ENCODE results near the gene ZC3H18. TPM values are rescaled to one million over a fixed set of nuclear protein-coding genes. Genes with fewer than 3 reads are reported as not detected.

Gene ZC3H18
- total and polyA plus RNA-seq, 2 donors (not counting 1 experiment from before 2014, with no cell fraction given): 7.9 to 9.4 TPM

DNA sequence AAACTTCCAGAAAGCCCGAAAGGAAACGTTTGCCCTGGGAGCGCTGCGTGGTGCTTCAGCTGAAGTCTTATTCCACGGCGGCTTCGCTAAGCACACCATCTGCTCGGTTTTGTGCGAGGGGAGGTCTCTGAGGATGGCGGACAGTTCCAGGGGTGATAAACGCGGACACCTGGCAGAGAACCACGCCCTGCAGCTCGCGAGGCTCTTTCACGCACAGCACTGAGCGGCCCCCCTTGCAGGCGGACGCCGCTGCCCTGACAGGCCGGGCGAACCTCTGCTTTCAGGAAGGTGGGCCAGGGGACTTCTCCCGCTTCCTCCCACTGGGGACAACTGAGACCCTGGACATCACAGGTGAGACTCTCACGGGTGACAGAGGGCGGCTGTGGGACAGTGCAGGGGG is 89.0 kb downstream of the ZC3H18 start:
- H3K79me2 ChIP-seq (ENCODE audit: control insufficient read depth, insufficient read depth, low read length): peaks cover 33% of the 10 kb centered on the region
- H2AFZ ChIP-seq (ENCODE audit: low read length): no peak overlapping the region
- no peak overlapping the region for H3K27ac ChIP-seq (ENCODE audit: insufficient read depth, low read length)
- H3K4me1 ChIP-seq (ENCODE audit: control insufficient read depth, extremely low read depth, insufficient read depth, low read length): no peaks in the 10 kb centered on the region
- H3K4me3 ChIP-seq (replicated peaks in 1 of 4; ENCODE audit: control extremely low read depth in 1 of 4, insufficient read depth in 1 of 4, low read depth in 3 of 4, low read length in 4 of 4): no peak overlapping the region
- no peak overlapping the region for H3K9ac ChIP-seq (ENCODE audit: insufficient read depth, low read length)
- H3K4me2 ChIP-seq (ENCODE audit: extremely low read depth, insufficient read depth, low read length): no peak overlapping the region
- no peak for DNase-seq (ENCODE audit: low read depth in 2 of 2)
- peaks cover 32% of the 10 kb centered on the region for H3K36me3 ChIP-seq (ENCODE audit: control insufficient read depth, insufficient read depth, low read length)
- no peaks in the 10 kb centered on the region for H3K9me3 ChIP-seq (ENCODE audit: control insufficient read depth, insufficient read depth, low read depth, low read length)
- H3K27me3 ChIP-seq (ENCODE audit: control insufficient read depth, insufficient read depth, low read length): no peaks in the 10 kb centered on the region
- H4K20me1 ChIP-seq (ENCODE audit: control insufficient read depth, extremely low read depth, insufficient read depth, low read length): no peaks in the 10 kb centered on the region
- no peak for TF ChIP-seq EZH2 (IDR thresholded peaks at IDR 0.05; ENCODE audit: low read length, missing control alignments)
- TF ChIP-seq, protein P1, sequence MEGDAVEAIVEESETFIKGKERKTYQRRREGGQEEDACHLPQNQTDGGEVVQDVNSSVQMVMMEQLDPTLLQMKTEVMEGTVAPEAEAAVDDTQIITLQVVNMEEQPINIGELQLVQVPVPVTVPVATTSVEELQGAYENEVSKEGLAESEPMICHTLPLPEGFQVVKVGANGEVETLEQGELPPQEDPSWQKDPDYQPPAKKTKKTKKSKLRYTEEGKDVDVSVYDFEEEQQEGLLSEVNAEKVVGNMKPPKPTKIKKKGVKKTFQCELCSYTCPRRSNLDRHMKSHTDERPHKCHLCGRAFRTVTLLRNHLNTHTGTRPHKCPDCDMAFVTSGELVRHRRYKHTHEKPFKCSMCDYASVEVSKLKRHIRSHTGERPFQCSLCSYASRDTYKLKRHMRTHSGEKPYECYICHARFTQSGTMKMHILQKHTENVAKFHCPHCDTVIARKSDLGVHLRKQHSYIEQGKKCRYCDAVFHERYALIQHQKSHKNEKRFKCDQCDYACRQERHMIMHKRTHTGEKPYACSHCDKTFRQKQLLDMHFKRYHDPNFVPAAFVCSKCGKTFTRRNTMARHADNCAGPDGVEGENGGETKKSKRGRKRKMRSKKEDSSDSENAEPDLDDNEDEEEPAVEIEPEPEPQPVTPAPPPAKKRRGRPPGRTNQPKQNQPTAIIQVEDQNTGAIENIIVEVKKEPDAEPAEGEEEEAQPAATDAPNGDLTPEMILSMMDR (conservative IDR thresholded peaks at IDR 0.05 in 1 of 2, IDR thresholded peaks at IDR 0.05 in 1 of 2; ENCODE audit: low read depth in 1 of 2, low read length in 2 of 2): no peak

DNA sequence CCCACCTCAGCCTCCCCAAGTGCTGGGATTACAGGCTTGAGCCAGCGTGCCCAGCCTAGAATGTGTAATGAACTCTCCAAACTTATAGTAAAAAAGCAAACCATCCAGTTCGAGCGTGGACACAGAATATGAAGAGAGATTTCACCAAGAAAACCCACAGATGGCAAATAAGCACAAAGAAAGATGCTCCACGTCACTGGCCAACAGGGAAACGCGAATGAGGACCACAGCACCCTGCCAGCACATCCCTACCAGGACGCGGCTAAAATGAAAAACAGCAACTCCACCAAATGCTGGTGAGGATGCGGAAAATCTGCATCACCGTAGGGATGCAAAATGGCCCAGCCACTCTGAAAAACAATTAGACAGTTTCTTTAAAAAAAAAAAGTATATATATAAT is 91.3 kb downstream of the ZC3H18 start:
- no peak overlapping the region for H3K9ac ChIP-seq (ENCODE audit: insufficient read depth, low read length)
- no peaks in the 10 kb centered on the region for H4K20me1 ChIP-seq (ENCODE audit: control insufficient read depth, extremely low read depth, insufficient read depth, low read length)
- H3K27me3 ChIP-seq (ENCODE audit: control insufficient read depth, insufficient read depth, low read length): no peaks in the 10 kb centered on the region
- H3K4me3 ChIP-seq (replicated peaks in 1 of 4; ENCODE audit: control extremely low read depth in 1 of 4, insufficient read depth in 1 of 4, low read depth in 3 of 4, low read length in 4 of 4): peak overlapping the region; percentile 11 to 96 (median 52)
- H3K4me2 ChIP-seq (ENCODE audit: extremely low read depth, insufficient read depth, low read length): peak overlapping the region; percentile 80
- H3K4me1 ChIP-seq (ENCODE audit: control insufficient read depth, extremely low read depth, insufficient read depth, low read length): no peaks in the 10 kb centered on the region
- no peaks in the 10 kb centered on the region for H3K9me3 ChIP-seq (ENCODE audit: control insufficient read depth, insufficient read depth, low read depth, low read length)
- H2AFZ ChIP-seq (ENCODE audit: low read length): no peak overlapping the region
- TF ChIP-seq, protein P1 (conservative IDR thresholded peaks at IDR 0.05 in 1 of 2, IDR thresholded peaks at IDR 0.05 in 1 of 2; ENCODE audit: low read depth in 1 of 2, low read length in 2 of 2): no peak
- no peak for TF ChIP-seq EZH2 (IDR thresholded peaks at IDR 0.05; ENCODE audit: low read length, missing control alignments)
- no peak overlapping the region for H3K27ac ChIP-seq (ENCODE audit: insufficient read depth, low read length)
- H3K79me2 ChIP-seq (ENCODE audit: control insufficient read depth, insufficient read depth, low read length): peaks cover 33% of the 10 kb centered on the region
- H3K36me3 ChIP-seq (ENCODE audit: control insufficient read depth, insufficient read depth, low read length): peaks cover 13% of the 10 kb centered on the region
- no peak for DNase-seq (ENCODE audit: low read depth in 2 of 2)

DNA sequence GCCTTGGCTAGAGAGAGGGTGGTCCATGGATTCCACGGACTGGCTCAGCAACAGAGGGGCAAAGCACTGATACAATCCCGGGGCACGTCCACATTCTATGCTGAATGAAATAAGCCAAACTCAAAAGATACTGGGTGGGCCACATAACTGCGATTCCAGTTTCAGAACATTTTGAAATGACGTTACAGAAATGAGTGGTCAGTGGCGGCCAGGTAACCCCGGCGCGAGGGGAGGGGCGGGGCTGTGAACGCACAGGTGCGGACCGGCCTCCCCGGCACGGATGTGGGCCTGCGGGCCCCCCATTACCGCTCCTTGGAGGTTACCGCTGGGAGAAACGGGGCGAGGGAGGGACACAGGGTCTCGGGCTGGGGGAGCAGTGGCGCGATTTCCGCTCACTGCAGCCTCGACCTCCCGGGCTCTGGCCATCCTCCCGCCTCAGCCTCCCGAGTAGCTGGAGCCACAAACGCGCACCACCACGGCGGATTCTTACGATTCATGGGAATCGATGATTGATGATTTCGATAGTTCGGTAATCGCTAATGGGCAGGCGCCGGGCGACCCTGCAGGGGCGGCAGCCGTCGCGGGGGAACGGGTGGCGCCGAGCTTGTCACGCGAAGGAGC is 92.1 kb downstream of the ZC3H18 start:
- Histone ChIP-seq H3K27ac (ENCODE audit: insufficient read depth, low read length) (peak overlapping the region; percentile 92), H3K27me3 (ENCODE audit: control insufficient read depth, insufficient read depth, low read length) (no peaks in the 10 kb centered on the region), H3K9ac (ENCODE audit: insufficient read depth, low read length) (peak overlapping the region; percentile 78), H3K4me3 (replicated peaks in 1 of 4; ENCODE audit: control extremely low read depth in 1 of 4, insufficient read depth in 1 of 4, low read depth in 3 of 4, low read length in 4 of 4) (peak overlapping the region; percentile 71 to 96 (median 87)), H3K36me3 (ENCODE audit: control insufficient read depth, insufficient read depth, low read length) (peaks cover 11% of the 10 kb centered on the region), H4K20me1 (ENCODE audit: control insufficient read depth, extremely low read depth, insufficient read depth, low read length) (no peaks in the 10 kb centered on the region), H3K79me2 (ENCODE audit: control insufficient read depth, insufficient read depth, low read length) (peaks cover 33% of the 10 kb centered on the region), H3K4me2 (ENCODE audit: extremely low read depth, insufficient read depth, low read length) (peak overlapping the region; percentile 92), H3K4me1 (ENCODE audit: control insufficient read depth, extremely low read depth, insufficient read depth, low read length) (no peaks in the 10 kb centered on the region), H3K9me3 (ENCODE audit: control insufficient read depth, insufficient read depth, low read depth, low read length) (no peaks in the 10 kb centered on the region), H2AFZ (ENCODE audit: low read length) (peak overlapping the region; percentile 43)
- TF ChIP-seq, protein P1 (conservative IDR thresholded peaks at IDR 0.05 in 1 of 2, IDR thresholded peaks at IDR 0.05 in 1 of 2; ENCODE audit: low read depth in 1 of 2, low read length in 2 of 2): no peak
- TF ChIP-seq EZH2 (IDR thresholded peaks at IDR 0.05; ENCODE audit: low read length, missing control alignments): no peak
- no peak for DNase-seq (ENCODE audit: low read depth in 2 of 2)
